HG02623 (cell line): ENCODE measurements around the gene RORB.
"Not testable (repeated sequence)": the region's sequence is repeated elsewhere in the genome, so short reads cannot be mapped to it uniquely, and the experiment has no call there.

Source experiments
- ATAC-seq: cut with Tn5 transposase; IDR thresholded peaks from one replicate; pipeline ENCODE4 v1.9.1; 2021; ENCODE audit warnings: moderate library complexity; ENCODE audit not compliant: unreplicated experiment

Gene RORB

GRCh38 chr9:74512416-74512815 is 15.3 kb downstream of the RORB start:
- no peak for ATAC-seq

- ATAC-seq, result no peak
These were observed 16.1 kb downstream of the RORB start for GRCh38 chr9:74513221-74513620.

GRCh38 chr9:74517188-74517587 is 20.1 kb downstream of the RORB start:
- ATAC-seq, result no peak

GRCh38 chr9:74519419-74519818 is 22.3 kb downstream of the RORB start:
- no peak for ATAC-seq

- ATAC-seq, result no peak
These were observed 23.9 kb downstream of the RORB start for GRCh38 chr9:74521009-74521408.

- no peak for ATAC-seq
These were observed 27.2 kb downstream of the RORB start for GRCh38 chr9:74524289-74524688.

GRCh38 chr9:74526215-74526614 is 29.1 kb downstream of the RORB start:
- ATAC-seq, result no peak

GRCh38 chr9:74527718-74528117 is 30.6 kb downstream of the RORB start:
- no peak for ATAC-seq

- no peak for ATAC-seq
These were observed 31.1 kb downstream of the RORB start for GRCh38 chr9:74528207-74528606.

- not testable (repeated sequence) for ATAC-seq
These were observed 33.3 kb downstream of the RORB start for GRCh38 chr9:74530458-74530857.

GRCh38 chr9:74533253-74533652 is 36.1 kb downstream of the RORB start:
- ATAC-seq, result no peak

GRCh38 chr9:74534841-74535240 is 37.7 kb downstream of the RORB start:
- ATAC-seq, result no peak

- ATAC-seq, result no peak
These were observed 46.0 kb downstream of the RORB start for GRCh38 chr9:74543145-74543544.

GRCh38 chr9:74551266-74551665 is 54.1 kb downstream of the RORB start:
- ATAC-seq, result no peak

- ATAC-seq, result no peak
These were observed 57.8 kb downstream of the RORB start for GRCh38 chr9:74554751-74555419.

GRCh38 chr9:74555565-74555964 is 58.4 kb downstream of the RORB start:
- no peak for ATAC-seq

- peak; percentile 79 for ATAC-seq
These were observed 59.5 kb downstream of the RORB start for GRCh38 chr9:74556685-74557084.

GRCh38 chr9:74557571-74557970 is 60.4 kb downstream of the RORB start:
- ATAC-seq, result no peak

GRCh38 chr9:74562611-74563010 is 65.5 kb downstream of the RORB start:
- no peak for ATAC-seq

- ATAC-seq, result peak; percentile 61
These were observed 73.9 kb downstream of the RORB start for GRCh38 chr9:74570879-74571512.

GRCh38 chr9:74573640-74574191 is 76.6 kb downstream of the RORB start:
- no peak for ATAC-seq

- no peak for ATAC-seq
These were observed 79.0 kb downstream of the RORB start for GRCh38 chr9:74576176-74576575.
